ENCODE results near the gene TCHH. TPM values are rescaled to one million over a fixed set of nuclear protein-coding genes. Genes with fewer than 3 reads are reported as not detected.

The TCHH gene
- total and polyA plus RNA-seq, 2 donors (not counting 3 experiments of a cell fraction or from before 2014, with no cell fraction given), result not detected

GRCh38 chr1:152141971-152142584, 26.8 kb upstream of the TCHH start:
- no peak overlapping the region for H3K27ac ChIP-seq (ENCODE audit: insufficient read depth, low read depth, low read length)
- TF ChIP-seq MYC (IDR thresholded peaks at IDR 0.05; ENCODE audit: low read depth, low read length) (no peak), CTCF (IDR thresholded peaks at IDR 0.05; ENCODE audit: extremely low read depth in 1 of 2, insufficient read depth in 1 of 2, low read depth in 1 of 2, low read length in 2 of 2) (peak; percentile 63 to 65)
- ChIA-PET CTCF (interaction anchor here (0.6 to 3.5 kb wide), 9 partner anchors 9 to 317 kb away, joined by 3 to 56 read pairs (median 4); partner anchors contain the start of gene RPTN), POLR2A (no interaction called here)
- no peak overlapping the region for H3K9ac ChIP-seq (replicated peaks; ENCODE audit: extremely low read depth, insufficient read depth, low read length)
- no peaks in the 10 kb centered on the region for H3K27me3 ChIP-seq (ENCODE audit: control insufficient read depth in 2 of 2, insufficient read depth in 2 of 2, low read length in 2 of 2)
- H3K79me2 ChIP-seq (ENCODE audit: control insufficient read depth, insufficient read depth, low read length), result no peaks in the 10 kb centered on the region
- H3K9me3 ChIP-seq (replicated peaks; ENCODE audit: control insufficient read depth, insufficient read depth, low read length), result no peaks in the 10 kb centered on the region
- no peak overlapping the region for H3K4me2 ChIP-seq (ENCODE audit: insufficient read depth, low read length)
- BruUV-seq (replicated peaks), result no TSS peak
- H4K20me1 ChIP-seq (replicated peaks; ENCODE audit: control insufficient read depth, extremely low read depth, insufficient read depth, low read length), result no peaks in the 10 kb centered on the region
- no peaks in the 10 kb centered on the region for H3K36me3 ChIP-seq (ENCODE audit: control insufficient read depth in 2 of 2, extremely low read depth in 1 of 2, insufficient read depth in 2 of 2, low read length in 2 of 2)
- H3K4me1 ChIP-seq (ENCODE audit: control insufficient read depth, extremely low read depth, insufficient read depth, low read length), result no peaks in the 10 kb centered on the region
- FAIRE-seq, result peak; percentile 77
- dilution Hi-C loops (cut with MboI; ENCODE audit: extremely low pct_ligation_motif_present, low sequenced_read_pairs) (no loop called here), intact Hi-C loops (cut with micrococcal nuclease) (loop anchor here (1.0 kb wide), 4 partner anchors 43 to 316 kb away; no protein-coding TSS in a partner anchor)
- no peak overlapping the region for H2AFZ ChIP-seq (ENCODE audit: low read depth, low read length)
- DNase-seq (ENCODE audit: low read depth, low spot score), result peak; percentile 57
- H3K9me1 ChIP-seq (replicated peaks; ENCODE audit: control insufficient read depth, extremely low read depth, insufficient read depth, low read length), result no peaks in the 10 kb centered on the region
- no peak overlapping the region for H3K4me3 ChIP-seq (replicated peaks in 1 of 3; ENCODE audit: insufficient read depth in 1 of 3, low read depth in 1 of 3, low read length in 3 of 3)

- TF ChIP-seq CTCF (IDR thresholded peaks at IDR 0.05; ENCODE audit: extremely low read depth in 1 of 2, insufficient read depth in 1 of 2, low read depth in 1 of 2, low read length in 2 of 2), result no peak
- no peak for TF ChIP-seq JUN (IDR thresholded peaks at IDR 0.05; ENCODE audit: borderline replicate concordance, insufficient read depth, insufficient read length, low read depth)
- TF ChIP-seq GATA2 (IDR thresholded peaks at IDR 0.05; ENCODE audit: insufficient read depth, insufficient read length, low read depth, low read length), result no peak
- TF ChIP-seq POLR2A (IDR thresholded peaks at IDR 0.05; ENCODE audit: low read depth, low read length), result no peak
- no peak for TF ChIP-seq POLR2AphosphoS5 (IDR thresholded peaks at IDR 0.05; ENCODE audit: insufficient read depth, low read depth, low read length)
- TF ChIP-seq, protein P1, sequence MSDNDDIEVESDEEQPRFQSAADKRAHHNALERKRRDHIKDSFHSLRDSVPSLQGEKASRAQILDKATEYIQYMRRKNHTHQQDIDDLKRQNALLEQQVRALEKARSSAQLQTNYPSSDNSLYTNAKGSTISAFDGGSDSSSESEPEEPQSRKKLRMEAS (IDR thresholded peaks at IDR 0.05; ENCODE audit: insufficient read depth, insufficient read length), result no peak
- TF ChIP-seq FOS (IDR thresholded peaks at IDR 0.05; ENCODE audit: borderline replicate concordance, insufficient read depth, low read length), result no peak
- no peak for TF ChIP-seq EZH2 (IDR thresholded peaks at IDR 0.05; ENCODE audit: borderline replicate concordance, low read depth, low read length, severe bottlenecking)
- TF ChIP-seq MYC (IDR thresholded peaks at IDR 0.05; ENCODE audit: low read depth, low read length), result no peak
- FAIRE-seq (no peak), DNase-seq (ENCODE audit: low read depth, low spot score) (no peak)
- POLR2A ChIA-PET, result no interaction called here
- dilution Hi-C loops (cut with MboI; ENCODE audit: extremely low pct_ligation_motif_present, low sequenced_read_pairs), result no loop called here
- Histone ChIP-seq H3K79me2 (ENCODE audit: control insufficient read depth, insufficient read depth, low read length) (no peaks in the 10 kb centered on the region), H3K4me3 (replicated peaks in 1 of 3; ENCODE audit: insufficient read depth in 1 of 3, low read depth in 1 of 3, low read length in 3 of 3) (no peak overlapping the region), H3K27me3 (ENCODE audit: control insufficient read depth in 2 of 2, insufficient read depth in 2 of 2, low read length in 2 of 2) (peaks cover 0 to 5% of the 10 kb centered on the region in 2 experiments), H4K20me1 (replicated peaks; ENCODE audit: control insufficient read depth, extremely low read depth, insufficient read depth, low read length) (no peaks in the 10 kb centered on the region), H3K27ac (ENCODE audit: insufficient read depth, low read depth, low read length) (no peak overlapping the region), H3K4me2 (ENCODE audit: insufficient read depth, low read length) (no peak overlapping the region), H3K36me3 (ENCODE audit: control insufficient read depth in 2 of 2, extremely low read depth in 1 of 2, insufficient read depth in 2 of 2, low read length in 2 of 2) (no peaks in the 10 kb centered on the region), H3K9ac (replicated peaks; ENCODE audit: extremely low read depth, insufficient read depth, low read length) (no peak overlapping the region), H3K9me1 (replicated peaks; ENCODE audit: control insufficient read depth, extremely low read depth, insufficient read depth, low read length) (no peaks in the 10 kb centered on the region), H3K9me3 (replicated peaks; ENCODE audit: control insufficient read depth, insufficient read depth, low read length) (no peaks in the 10 kb centered on the region), H2AFZ (ENCODE audit: low read depth, low read length) (no peak overlapping the region), H3K4me1 (ENCODE audit: control insufficient read depth, extremely low read depth, insufficient read depth, low read length) (no peaks in the 10 kb centered on the region)
- CTCF ChIA-PET, result interaction anchor here (0.8 to 1.9 kb wide), 3 partner anchors 49 to 322 kb away, joined by 4 to 8 read pairs (median 4); no protein-coding TSS in a partner anchor
- intact Hi-C loops (cut with micrococcal nuclease), result no loop called here
- BruUV-seq (replicated peaks), result no TSS peak
These were observed 22.0 kb upstream of the TCHH start for GRCh38 chr1:152137215-152137614.
